Mucosa of rectum (tissue), 2 donors: ENCODE measurements around the gene CPM.
A peak's percentile ranks its signal among the peaks of the same experiment; 100 is the strongest.

Experiments used
- H3K27ac ChIP-seq, 2 donors: one replicate each; pipeline ENCODE4 v1.7.0; 2013; ENCODE audit warnings: inconsistent platforms in 2 of 2, low read depth in 2 of 2, low read length in 2 of 2
- H3K27me3 ChIP-seq, 2 donors: one replicate each; pipeline ENCODE4 v1.7.0; 2013; ENCODE audit warnings: low read length in 2 of 2; ENCODE audit not compliant: control insufficient read depth in 2 of 2, insufficient read depth in 2 of 2
- H3K36me3 ChIP-seq, 2 donors: one replicate each; pipeline ENCODE4 v1.7.0; 2013; ENCODE audit warnings: low read length in 2 of 2; ENCODE audit not compliant: control insufficient read depth in 2 of 2, insufficient read depth in 2 of 2
- H3K4me1 ChIP-seq, 2 donors: one replicate each; pipeline ENCODE4 v1.7.0; 2013; ENCODE audit warnings: low read length in 2 of 2, mild to moderate bottlenecking in 1 of 2; ENCODE audit not compliant: control insufficient read depth in 2 of 2, insufficient read depth in 2 of 2
- H3K4me3 ChIP-seq, 2 donors: one replicate each; pipeline ENCODE4 v1.7.0; 2013; ENCODE audit warnings: low read length in 2 of 2
- H3K9ac ChIP-seq, 2 donors: one replicate each; pipeline ENCODE4 v1.7.0; 2013; ENCODE audit warnings: low read length in 2 of 2, low read depth in 1 of 2, mild to moderate bottlenecking in 1 of 2
- H3K9me3 ChIP-seq, 2 donors: one replicate each; pipeline ENCODE4 v1.7.0; 2013; ENCODE audit warnings: low read length in 2 of 2; ENCODE audit not compliant: control insufficient read depth in 2 of 2
- donor health status: healthy.
- donor health status: Normal muscosa, but diverticular disease.

CPM gene

DNA sequence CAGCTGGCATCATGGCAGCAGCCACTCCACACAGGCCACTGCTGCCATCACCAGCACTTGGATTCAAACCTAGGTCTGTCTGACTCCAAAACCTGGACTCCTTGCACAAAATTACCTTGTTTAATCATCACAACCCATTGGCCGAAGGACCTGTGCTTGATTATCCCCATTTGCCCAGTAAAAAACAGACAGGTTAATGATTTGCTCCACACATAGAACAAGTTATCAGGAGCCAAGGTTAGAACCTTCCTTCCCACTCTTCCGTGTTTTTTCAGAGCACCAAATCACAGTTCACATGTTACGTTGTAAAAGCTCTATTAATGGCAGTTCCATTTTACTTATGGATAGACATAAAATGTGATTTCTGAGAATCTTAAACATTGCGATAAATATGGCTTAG lies 23.5 kb upstream of the CPM start:
- Histone ChIP-seq H3K27me3 (no peaks in the 10 kb centered on the region), H3K4me3 (no peak overlapping the region), H3K9ac (no peak overlapping the region), H3K9me3 (no peaks in the 10 kb centered on the region), H3K27ac (peak overlapping the region in 1 of 2 donors; percentile 38), H3K4me1 (peaks cover 4 to 42% of the 10 kb centered on the region in 2 donors), H3K36me3 (no peaks in the 10 kb centered on the region)

DNA sequence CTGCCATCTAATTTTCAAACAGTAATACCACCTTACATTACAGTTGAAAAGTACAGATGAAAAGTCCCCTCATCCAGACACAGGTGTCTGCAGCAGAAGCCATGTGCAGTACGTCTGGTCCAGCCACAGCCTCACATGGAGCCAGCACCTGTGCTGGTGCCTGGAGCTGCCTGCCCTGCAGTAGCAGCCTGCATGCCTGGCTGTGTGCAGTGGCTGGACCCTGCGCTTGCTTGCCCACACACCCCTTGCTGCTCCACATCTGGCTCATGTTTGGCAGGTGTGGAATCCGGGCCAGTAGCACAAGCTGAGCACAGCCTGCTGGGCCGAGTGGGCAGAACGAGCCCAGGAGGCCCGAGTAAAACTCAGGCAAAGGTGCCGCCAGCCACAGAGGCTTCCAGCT lies 21.8 kb upstream of the CPM start:
- Histone ChIP-seq H3K27me3 (no peaks in the 10 kb centered on the region), H3K4me1 (peaks cover 0 to 40% of the 10 kb centered on the region in 2 donors), H3K27ac (no peak overlapping the region), H3K9ac (no peak overlapping the region), H3K36me3 (no peaks in the 10 kb centered on the region), H3K9me3 (no peaks in the 10 kb centered on the region), H3K4me3 (no peak overlapping the region)

DNA sequence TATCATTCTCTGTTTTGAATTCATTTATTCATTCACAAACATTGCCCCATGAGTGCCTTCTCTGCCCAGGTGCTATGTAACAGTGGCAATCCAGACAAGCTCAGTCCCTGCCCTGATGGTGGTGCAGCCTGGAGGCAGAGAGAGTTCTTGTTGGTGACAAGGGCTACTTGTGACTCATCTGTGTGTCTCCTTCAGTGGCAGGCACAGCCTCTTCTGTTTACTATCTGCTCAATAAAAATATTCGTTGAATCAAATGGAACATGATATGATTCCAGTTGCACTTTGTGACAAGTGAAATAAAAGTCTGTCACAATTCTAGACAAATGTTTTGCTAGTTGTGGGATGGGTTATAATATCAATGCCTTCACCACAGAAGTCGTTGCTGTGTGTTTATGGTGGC lies 20.6 kb upstream of the CPM start:
- no peaks in the 10 kb centered on the region for H3K9me3 ChIP-seq
- H3K4me1 ChIP-seq, result peaks cover 0 to 39% of the 10 kb centered on the region in 2 donors
- no peaks in the 10 kb centered on the region for H3K27me3 ChIP-seq
- peak overlapping the region; percentile 26 to 57 for H3K27ac ChIP-seq
- no peak overlapping the region for H3K9ac ChIP-seq
- no peak overlapping the region for H3K4me3 ChIP-seq
- no peaks in the 10 kb centered on the region for H3K36me3 ChIP-seq

DNA sequence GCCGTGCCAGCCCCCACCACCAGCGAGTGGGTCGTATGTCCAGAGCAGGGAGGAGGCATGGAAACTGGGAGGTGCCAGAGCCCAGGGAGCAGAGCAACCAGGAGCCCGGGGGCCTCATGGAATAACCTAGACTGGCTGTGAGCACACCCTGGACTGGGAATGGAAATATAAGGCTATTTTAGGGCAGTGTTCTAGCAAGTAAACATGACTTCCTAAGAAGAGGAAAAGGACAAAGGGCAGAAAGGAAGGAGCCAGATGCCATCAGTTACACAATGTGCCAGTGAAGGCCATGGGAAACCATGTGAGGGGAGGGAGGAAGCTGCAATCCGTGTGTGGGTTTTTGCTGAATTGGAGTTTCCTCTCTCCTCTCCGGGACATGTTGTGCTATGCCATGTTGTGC lies 18.7 kb upstream of the CPM start:
- Histone ChIP-seq H3K36me3 (no peaks in the 10 kb centered on the region), H3K4me3 (no peak overlapping the region), H3K4me1 (peaks cover 0 to 35% of the 10 kb centered on the region in 2 donors), H3K9ac (peak overlapping the region in 1 of 2 donors; percentile 36), H3K27ac (peak overlapping the region; percentile 53 to 74), H3K27me3 (no peaks in the 10 kb centered on the region), H3K9me3 (no peaks in the 10 kb centered on the region)

DNA sequence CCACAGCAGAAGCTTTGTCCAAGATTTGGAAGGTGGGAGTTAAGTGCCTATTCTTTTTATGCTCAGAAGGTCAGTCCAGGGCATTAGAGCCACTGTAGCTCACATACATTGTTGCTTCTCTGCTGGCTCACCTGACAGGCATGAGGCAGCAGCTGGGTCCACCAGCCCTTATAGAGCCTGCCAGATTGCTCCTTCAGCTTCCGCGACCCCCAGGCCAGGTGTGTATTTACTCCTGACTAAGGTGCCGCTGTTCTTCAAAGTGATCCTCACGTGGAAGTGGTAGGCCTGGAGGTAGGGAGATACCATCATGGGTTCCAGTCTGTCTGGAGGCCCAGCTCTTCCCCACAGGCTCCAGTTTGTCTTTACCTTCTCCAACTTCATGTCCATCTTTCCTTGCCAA lies 17.5 kb upstream of the CPM start:
- no peak overlapping the region for H3K4me3 ChIP-seq
- H3K36me3 ChIP-seq, result no peaks in the 10 kb centered on the region
- no peaks in the 10 kb centered on the region for H3K27me3 ChIP-seq

DNA sequence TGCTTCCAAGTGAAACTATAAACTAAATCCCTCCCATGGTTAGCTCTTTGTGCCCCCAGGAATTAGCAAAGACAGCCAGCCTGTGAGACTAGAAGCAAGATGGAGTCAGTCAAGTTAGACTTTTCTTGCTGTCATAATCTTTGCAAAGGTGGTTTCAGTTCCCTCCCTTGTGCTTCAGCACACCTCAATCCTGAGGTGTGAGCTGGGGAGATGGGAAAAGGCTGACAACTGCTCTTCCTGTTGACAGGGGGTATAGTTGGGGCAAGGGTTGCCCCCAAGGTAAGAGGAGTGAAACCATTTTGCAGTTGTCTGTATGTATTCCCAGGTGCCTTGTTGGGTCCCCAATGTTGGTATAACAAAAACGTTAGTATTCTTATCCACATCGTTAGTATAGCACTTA lies 12.3 kb upstream of the CPM start:
- no peaks in the 10 kb centered on the region for H3K4me1 ChIP-seq
- no peaks in the 10 kb centered on the region for H3K36me3 ChIP-seq
- no peaks in the 10 kb centered on the region for H3K9me3 ChIP-seq
- no peak overlapping the region for H3K4me3 ChIP-seq
- no peak overlapping the region for H3K9ac ChIP-seq
- H3K27me3 ChIP-seq, result no peaks in the 10 kb centered on the region
- no peak overlapping the region for H3K27ac ChIP-seq

More for the DNA sequence above, 17.5 kb upstream of the CPM start:
- H3K4me1 ChIP-seq, result peaks cover 0 to 26% of the 10 kb centered on the region in 2 donors
- H3K27ac ChIP-seq, result no peak overlapping the region
- no peaks in the 10 kb centered on the region for H3K9me3 ChIP-seq
- H3K9ac ChIP-seq, result no peak overlapping the region

DNA sequence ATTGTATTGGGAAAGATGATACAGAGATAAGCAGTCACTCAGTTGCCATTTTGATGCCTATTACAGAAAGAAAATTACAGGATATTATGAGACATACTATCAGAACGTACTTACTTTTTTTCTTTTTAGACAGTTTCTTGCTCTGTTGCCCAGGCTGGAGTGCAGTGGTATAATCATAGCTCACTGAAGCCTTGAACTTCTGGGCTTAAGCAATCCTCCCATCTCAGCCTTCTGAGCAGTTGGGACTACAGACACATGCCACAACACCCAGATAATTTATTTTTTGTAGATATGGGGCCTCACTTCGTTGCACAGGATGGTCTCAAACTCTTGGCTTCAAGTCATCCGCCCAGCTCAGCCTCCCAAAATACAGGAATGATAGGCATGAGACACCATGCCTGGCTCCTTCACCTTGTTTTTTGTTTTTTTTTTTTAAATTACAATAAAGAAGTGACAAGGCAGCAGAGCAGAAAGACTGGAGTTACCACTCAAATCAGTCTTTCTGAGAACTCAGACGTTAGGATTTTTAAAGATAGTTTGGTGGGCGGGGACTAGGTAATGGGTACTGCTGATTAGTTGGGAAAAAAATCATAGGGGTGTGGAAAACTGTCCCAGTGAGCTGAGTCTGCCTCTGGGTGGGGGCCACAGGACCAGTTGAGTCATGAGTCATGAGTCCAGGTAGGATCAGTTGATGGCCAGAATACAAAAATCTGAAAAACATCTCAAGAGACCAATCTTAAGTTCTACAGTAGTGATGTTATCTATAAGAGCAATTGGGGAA lies 11.5 kb upstream of the CPM start:
- Histone ChIP-seq H3K9ac (no peak overlapping the region), H3K27ac (no peak overlapping the region), H3K4me1 (no peaks in the 10 kb centered on the region), H3K36me3 (no peaks in the 10 kb centered on the region), H3K27me3 (no peaks in the 10 kb centered on the region), H3K9me3 (no peaks in the 10 kb centered on the region), H3K4me3 (no peak overlapping the region)

DNA sequence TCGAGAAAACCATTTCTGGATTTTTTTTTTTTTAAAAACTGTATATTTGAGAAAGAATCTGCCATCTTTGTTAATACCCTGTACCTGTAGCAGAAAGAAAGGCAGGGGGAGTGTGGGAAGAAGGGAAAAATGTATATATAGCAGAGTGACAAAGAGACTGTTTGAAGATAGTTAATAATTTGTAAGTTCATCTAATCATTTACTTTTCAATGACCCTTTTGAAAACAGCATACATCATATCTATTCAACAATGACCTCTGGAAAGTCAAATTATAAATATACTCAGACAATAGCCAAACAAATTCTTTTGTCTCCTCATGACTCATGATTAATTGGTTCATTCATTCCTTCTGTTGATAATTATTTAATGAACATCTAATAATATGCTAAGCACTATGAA lies 10.9 kb upstream of the CPM start:
- no peaks in the 10 kb centered on the region for H3K4me1 ChIP-seq
- no peaks in the 10 kb centered on the region for H3K27me3 ChIP-seq

DNA sequence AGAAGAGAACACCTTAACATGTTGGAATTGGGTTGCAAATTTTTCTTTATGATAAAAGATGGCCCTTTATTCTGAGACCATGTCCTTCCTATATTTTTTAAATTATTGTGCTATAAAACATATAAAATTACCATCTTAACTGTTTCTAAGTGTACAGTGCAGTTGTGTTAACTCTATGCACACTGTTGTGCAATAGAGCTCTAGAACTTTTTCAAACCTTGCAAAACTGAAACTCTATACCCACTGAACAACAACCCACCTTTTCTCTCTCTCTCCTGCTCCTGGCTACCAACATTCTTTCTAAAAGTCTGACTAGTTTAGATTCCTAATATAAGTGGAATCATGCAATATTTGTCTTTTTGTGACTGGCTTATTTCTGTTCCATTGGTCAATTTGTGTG lies 7.8 kb upstream of the CPM start:
- Histone ChIP-seq H3K4me1 (no peaks in the 10 kb centered on the region), H3K4me3 (no peak overlapping the region), H3K9ac (no peak overlapping the region), H3K27ac (no peak overlapping the region), H3K27me3 (no peaks in the 10 kb centered on the region), H3K9me3 (no peaks in the 10 kb centered on the region), H3K36me3 (no peaks in the 10 kb centered on the region)

More for the DNA sequence above, 10.9 kb upstream of the CPM start:
- H3K27ac ChIP-seq, result no peak overlapping the region
- no peaks in the 10 kb centered on the region for H3K36me3 ChIP-seq
- H3K9me3 ChIP-seq, result no peaks in the 10 kb centered on the region
- no peak overlapping the region for H3K4me3 ChIP-seq
- no peak overlapping the region for H3K9ac ChIP-seq

DNA sequence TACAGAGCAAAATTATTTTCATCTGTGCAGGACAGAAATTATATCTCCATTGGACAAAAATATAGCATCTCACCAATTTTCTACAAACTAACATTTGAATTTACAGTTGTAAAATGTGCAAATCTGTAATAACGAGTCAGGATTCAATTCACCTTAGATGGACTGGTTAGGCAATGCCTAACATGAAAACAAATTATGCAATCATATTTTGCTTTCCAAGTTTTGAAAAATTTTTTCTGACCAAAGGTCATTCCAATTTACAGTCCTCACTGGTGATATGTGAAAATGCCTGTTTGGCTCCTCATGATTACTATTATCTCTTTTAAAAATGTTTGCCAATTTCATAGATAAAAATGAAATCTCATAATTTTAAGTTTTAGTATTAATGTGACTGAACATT lies 6.5 kb upstream of the CPM start:
- Histone ChIP-seq H3K4me3 (no peak overlapping the region), H3K27me3 (no peaks in the 10 kb centered on the region), H3K9me3 (no peaks in the 10 kb centered on the region), H3K27ac (no peak overlapping the region), H3K4me1 (no peaks in the 10 kb centered on the region), H3K9ac (no peak overlapping the region), H3K36me3 (no peaks in the 10 kb centered on the region)
